ENCODE measurements around the gene NSD2. TPM values are rescaled to one million over a fixed set of nuclear protein-coding genes. Genes with fewer than 3 reads are reported as not detected.

Gene NSD2
- total RNA-seq, 1 experiment from 2014 or later = 128 TPM

- H3K4me1 Mint-ChIP-seq = 0 out of 2 replicates have a peak, but pooled peaks cover 4% of the 10 kb centered on the region
- ChIA-PET CTCF (no interaction called here), POLR2A (no interaction called here)
These were observed 113.4 kb downstream of the NSD2 start for GRCh38 chr4:1984406-1985191.

GRCh38 chr4:1985294-1985693 lies 114.1 kb downstream of the NSD2 start:
- Mint-ChIP-seq H3K9me3 (no peaks in the 10 kb centered on the region), H3K27me3 (ENCODE audit: low read depth) (no peaks in the 10 kb centered on the region), H3K27ac (no peak overlapping the region), H3K4me3 (no peak overlapping the region), H3K4me1 (0 out of 2 replicates have a peak, but pooled peaks cover 4% of the 10 kb centered on the region), H3K36me3 (peaks cover 33% of the 10 kb centered on the region)
- DNase-seq (ENCODE audit: low spot score) = no peak
- ATAC-seq = no peak
- ChIA-PET CTCF (no interaction called here), POLR2A (no interaction called here)
- no peak for TF ChIP-seq ZSCAN18 (CRISPR knock-in tag; IDR thresholded peaks at IDR 0.05)
- TF ChIP-seq MYBL2 (CRISPR knock-in tag; IDR thresholded peaks at IDR 0.05) = no peak
- no peak for TF ChIP-seq EMX1 (CRISPR knock-in tag; IDR thresholded peaks at IDR 0.05)
- TF ChIP-seq IRF1 (CRISPR knock-in tag; IDR thresholded peaks at IDR 0.05) = no peak
- TF ChIP-seq ZMAT4 (CRISPR knock-in tag; IDR thresholded peaks at IDR 0.05) = no peak
- TF ChIP-seq ERG (CRISPR knock-in tag; IDR thresholded peaks at IDR 0.05) = no peak
- TF ChIP-seq ZNF317 (CRISPR knock-in tag; IDR thresholded peaks at IDR 0.05; ENCODE audit: borderline replicate concordance, low read depth) = no peak

More at GRCh38 chr4:1984406-1985191, 113.4 kb downstream of the NSD2 start:
- no peak for DNase-seq (ENCODE audit: low spot score)
- no peaks in the 10 kb centered on the region for H3K9me3 Mint-ChIP-seq
- peaks cover 32% of the 10 kb centered on the region for H3K36me3 Mint-ChIP-seq
- no peaks in the 10 kb centered on the region for H3K27me3 Mint-ChIP-seq (ENCODE audit: low read depth)
- H3K27ac Mint-ChIP-seq = 0 out of 2 replicates have a peak overlapping the region, but pooled peaks have one; percentile 27
- ATAC-seq = no peak
- no peak overlapping the region for H3K4me3 Mint-ChIP-seq
- TF ChIP-seq PREB (CRISPR knock-in tag; IDR thresholded peaks at IDR 0.05; ENCODE audit: borderline replicate concordance) (no peak), FOXK1 (CRISPR knock-in tag; IDR thresholded peaks at IDR 0.05) (no peak), ZBTB21 (CRISPR knock-in tag; IDR thresholded peaks at IDR 0.05; ENCODE audit: borderline replicate concordance) (no peak), AFF4 (CRISPR knock-in tag; IDR thresholded peaks at IDR 0.05; ENCODE audit: borderline replicate concordance) (no peak)

Measured in WTC11 (cell line).